Hepatic stellate cell (primary cell): ENCODE data around the gene RPSA.
"Not testable (repeated sequence)": the region's sequence is repeated elsewhere in the genome, so short reads cannot be mapped to it uniquely, and the experiment has no call there.

Experiments
- DNase-seq: peaks from one replicate; pipeline ENCODE4 v3.0.0; 2011; ENCODE audit warnings: low spot score

RPSA gene

DNA sequence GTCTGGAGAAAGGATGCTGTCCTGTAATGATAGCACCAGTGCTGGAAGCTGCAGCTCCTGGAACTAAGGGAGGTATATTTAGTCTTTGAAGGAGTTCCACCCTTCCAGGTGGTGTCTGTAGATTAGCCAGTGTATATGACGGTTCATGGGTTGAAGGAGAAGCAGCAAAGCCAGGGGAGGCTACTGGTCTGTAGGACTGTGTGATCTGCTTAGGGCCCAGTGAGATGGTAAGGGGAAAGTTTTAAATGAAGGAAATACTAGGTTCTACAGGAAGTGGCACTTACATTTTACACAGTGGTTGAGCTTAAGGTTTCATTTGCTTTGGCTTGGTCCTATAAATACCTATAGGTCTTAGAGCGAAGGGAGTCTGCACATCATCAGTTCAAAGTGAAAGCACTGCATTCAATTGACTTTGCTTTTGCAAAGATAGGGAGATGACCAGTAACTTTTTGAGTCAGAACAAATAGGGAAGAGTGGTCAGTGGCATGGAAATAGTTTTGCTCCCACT is 17.7 kb upstream of the RPSA start:
- DNase-seq = no peak

DNA sequence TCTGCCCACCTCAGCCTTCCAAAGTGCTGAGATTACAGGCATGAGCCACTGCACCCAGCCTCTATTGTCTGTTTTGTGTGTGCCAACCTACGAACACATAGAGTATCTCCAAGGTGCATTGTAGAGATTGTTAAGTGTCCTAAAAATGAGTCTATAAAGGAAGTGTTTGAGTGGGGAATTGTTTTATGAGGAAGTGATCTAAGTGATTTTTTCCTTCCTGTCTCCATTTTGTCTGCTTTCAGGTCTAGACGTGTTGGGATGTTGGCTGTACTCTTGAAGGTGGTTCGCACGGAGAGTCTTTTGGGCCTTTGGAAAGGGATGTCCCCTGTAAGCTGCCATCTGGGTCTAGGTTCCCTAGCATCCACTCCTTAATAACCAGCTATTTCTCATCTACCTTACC is 16.3 kb upstream of the RPSA start:
- no peak for DNase-seq

DNA sequence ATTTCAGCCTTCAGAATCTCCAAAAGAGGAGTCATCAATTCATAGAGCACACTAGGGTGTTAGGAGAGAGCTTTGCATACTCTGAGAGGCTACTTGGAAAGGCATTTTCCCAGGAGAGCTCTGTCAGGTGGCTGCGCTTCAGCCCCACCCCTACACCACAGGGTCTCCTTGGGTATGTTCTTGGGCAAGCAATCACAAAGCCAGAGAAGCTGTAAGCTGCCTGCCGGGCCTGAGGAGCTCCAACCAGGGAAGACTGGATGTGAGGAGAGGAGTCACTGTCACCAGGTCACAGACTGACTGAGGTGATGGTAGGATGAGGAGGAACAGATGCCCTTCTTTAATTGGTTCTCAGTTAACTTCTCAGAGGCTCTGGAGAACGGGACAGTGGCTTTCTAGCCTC is 9.8 kb upstream of the RPSA start:
- DNase-seq = no peak

DNA sequence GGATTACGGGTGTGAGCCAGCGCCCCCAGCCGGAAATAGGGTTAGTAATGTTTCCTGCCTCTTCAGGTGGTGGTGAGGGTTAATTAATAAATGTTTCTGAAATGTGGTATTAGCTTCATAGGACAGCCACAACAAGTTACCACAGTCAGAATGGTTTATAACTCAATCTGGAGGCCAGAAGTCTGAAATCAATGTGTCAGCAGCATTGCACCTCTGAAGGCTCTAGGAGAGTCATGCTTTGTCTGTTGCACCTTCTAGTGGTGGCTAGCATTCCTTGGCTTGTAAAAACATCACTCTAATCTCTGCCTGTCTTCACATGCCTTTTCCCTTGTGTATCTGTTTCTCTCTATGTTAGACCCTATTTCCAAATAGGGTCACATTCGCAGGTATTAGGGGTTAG is 7.8 kb upstream of the RPSA start:
- DNase-seq = no peak

DNA sequence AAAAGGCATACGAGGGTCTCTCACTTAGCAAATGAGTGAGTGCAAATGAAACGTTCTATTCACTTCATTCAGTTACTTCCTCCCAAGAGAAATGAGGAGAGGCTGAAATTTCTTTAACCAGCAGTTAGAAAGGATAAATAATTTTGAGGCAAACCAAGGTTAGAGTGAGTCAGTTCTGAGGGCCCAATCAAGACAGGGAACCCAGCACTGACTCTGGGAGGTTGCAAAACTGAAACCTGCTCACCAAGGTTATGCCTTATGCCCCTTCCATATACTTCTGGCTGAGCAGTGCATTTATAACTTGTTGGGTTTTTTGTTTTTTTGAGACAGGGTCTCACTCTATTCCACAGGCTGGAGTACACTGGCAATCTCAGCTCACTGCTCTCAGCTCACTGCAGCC is 4.5 kb upstream of the RPSA start:
- DNase-seq = no peak

DNA sequence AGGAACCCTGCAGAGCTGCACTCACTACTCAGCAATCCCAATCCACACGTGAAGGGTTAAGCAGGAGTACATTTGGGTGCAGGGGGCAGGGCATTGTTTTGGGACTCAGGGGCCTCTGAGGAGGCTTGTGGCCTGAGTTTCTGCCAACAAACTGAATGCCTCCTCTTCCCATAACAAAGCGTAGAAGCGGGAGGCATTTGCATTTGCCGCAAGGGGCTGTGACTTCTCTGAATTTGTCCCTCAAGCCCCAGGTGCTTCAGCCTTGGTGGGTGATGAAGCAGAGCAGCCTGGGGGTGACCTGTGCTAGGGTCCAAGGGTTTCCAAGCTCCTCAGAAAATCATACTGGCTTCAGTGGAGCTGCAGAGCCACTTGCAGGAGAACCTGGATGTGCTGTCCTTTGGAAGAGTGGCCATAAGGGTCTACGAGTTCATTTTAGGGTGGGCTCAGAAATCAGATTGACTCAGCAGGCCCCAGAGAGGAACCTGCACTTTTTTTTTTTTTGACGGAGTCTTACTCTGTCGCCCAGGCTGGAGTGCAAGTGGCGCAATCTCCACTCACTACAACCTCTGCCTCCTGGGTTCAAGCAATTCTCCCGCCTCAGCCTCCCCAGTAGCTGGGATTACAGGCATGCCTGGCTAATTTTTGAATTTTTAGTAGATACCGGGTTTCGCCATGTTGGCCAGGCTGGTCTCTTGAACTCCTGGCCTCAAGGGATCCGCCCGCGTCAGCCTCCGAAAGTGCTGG is 1.4 kb upstream of the RPSA start:
- DNase-seq = no peak

DNA sequence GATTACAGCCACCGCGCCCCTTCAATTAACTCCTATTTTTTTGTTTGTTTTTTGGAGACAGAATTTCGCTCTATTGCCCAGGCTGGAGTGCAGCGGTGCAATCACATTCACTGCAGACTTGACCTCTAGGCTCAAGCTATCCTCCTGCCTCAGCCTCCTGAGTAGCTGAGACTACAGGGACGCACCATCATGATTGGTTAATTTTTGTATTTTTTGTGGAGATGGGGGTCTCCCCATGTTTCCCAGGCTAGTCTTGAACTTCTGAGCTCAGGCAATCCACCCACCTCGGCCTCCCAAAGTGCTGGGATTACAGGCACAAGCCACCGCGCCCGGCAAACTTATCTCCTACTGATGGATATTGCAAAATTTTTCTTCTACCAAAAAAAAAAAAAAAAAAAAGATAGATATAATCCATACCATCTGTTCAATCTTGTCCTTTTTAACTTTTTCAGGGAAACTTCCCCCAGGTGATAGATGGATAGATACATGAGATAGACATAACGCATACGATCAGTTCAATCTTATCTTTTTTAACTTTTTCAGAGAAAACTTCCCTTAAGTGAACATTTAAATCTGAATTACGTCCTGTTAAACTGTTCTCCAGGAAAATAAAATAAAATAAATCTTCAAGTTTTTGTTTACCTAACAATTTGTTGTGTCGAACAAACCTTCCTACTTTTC is 693 bp upstream of the RPSA start:
- DNase-seq = no peak

DNA sequence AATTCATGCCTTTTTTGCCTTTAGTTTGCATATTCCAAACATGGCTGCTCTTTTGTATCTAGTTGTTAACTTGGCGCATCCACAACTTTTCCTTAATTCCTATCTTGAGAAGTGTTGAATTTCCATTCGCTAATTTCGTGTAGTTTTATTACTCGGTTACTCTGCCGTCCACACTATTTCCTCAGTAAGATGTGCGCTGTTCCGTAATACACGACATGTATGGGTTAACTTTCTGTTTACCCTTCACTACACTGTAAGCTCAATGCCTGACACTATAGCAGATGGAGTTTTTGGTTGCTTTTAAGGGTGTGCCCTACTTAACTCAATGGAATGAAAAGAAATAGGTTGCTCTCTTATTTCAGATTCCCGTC is 724 bp downstream of the RPSA start:
- no peak for DNase-seq

DNA sequence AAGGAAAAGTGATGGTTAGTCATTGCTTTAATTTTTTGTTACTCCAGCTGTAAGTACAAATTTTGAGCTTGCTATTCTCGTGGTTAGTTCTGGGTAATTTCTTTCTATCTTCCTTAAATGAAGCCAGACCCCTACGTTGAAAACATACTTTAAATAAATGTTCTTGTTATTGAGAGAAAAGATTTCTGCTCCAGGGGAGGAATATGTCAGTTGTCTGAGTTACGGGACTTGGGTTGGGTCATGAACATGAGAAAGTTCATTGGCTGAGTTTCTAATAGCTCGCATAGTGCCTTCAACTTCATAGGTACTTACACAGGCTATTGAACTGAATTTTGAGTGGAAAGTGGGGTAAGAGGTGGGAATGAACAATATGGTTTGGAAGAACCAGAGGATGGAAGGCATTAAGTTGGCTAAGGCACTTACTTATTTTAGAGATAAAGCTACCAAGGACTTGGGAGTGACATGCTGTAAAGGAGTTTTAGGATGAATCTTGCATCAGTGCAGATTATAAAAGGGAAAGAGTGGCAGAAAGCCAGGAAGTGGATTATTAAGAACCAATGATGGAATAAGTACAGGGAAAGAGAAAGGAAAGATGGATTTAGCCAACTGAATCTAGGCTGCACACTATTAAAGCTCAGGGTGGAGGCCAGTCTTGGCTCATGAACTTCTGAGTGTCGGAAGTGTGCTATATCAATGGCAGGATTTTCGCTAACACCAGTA is 1.4 kb downstream of the RPSA start:
- no peak for DNase-seq

DNA sequence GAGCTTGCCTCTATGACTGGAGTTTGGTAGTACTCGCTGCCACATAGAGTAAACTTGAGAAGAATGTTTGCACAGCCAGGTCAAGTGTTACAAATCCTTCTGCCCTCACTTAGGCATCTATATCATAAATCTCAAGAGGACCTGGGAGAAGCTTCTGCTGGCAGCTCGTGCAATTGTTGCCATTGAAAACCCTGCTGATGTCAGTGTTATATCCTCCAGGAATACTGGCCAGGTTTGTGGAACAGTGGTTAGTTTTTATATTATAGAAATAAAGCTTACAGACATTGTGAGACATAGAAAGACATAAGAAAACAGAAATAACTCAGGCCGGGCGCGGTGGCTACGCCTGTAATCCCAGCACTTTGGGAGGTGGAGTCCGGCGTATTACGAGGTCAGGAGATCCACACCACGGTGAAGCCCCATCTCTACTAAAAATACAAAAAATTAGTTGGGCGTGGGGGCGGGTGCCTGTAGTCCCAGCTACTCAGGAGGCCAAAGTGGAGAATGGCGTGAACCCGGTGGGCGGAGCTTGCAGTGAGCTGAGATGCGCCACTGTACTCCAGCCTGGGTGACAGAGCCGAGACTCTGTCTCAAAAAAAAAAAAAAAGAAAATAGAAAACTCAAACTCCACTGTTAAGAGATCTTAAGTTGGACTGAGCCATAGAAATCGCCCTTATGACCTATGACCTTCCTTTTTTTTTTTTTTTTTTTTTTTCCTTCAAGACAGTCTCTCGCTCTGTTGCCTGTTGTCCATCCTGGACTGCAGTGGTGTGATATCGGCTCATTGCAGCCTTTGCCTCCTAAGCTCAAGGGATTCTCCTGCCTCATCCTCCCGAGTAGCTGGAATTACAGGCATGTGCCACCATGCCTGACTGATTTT is 2.2 kb downstream of the RPSA start:
- DNase-seq = no peak

DNA sequence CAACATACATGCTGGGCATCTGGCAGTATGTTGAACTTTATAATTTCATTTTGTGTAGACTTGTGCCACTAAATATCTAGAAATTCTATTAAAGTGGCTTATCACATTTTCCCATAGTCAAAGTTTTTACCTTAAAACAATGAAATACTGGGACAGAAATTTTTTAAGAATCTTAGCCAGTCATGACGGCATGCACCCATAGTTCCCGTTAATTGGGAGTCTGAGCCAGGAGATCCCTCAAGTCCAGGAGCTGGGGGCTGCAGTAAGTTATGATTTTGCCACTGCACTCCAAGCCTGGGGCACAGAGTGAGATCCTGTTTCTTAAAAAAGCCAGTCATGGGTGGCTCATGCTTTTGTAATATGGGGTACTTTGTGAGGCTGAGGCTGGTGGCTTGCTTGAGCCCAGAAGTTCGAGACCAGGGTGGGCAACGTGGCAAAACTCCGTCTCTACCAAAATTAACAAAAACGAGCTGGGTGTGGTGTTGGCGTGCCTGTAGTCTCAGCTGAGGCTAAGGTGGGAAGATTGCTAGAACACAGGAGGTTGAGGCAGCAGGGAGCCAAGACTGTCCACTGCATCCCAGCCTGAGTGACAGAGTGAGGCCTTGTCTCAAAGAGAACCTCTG is 3.1 kb downstream of the RPSA start:
- DNase-seq = no peak

DNA sequence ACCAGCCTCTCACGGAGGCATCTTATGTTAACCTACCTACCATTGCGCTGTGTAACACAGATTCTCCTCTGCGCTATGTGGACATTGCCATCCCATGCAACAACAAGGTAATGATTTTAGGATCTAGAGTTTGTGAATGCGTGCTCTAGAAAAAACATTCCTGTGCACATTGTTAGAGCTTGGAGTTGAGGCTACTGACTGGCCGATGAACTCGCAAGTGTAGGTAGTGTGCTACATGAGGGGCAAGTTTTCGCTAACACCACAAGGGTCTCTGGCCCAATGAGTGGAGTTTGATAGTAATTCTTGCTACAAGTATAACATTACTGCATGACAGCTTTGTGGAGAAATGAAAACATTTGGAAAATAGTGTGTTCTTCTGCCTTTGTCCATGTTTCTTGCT is 4.4 kb downstream of the RPSA start:
- no peak for DNase-seq

DNA sequence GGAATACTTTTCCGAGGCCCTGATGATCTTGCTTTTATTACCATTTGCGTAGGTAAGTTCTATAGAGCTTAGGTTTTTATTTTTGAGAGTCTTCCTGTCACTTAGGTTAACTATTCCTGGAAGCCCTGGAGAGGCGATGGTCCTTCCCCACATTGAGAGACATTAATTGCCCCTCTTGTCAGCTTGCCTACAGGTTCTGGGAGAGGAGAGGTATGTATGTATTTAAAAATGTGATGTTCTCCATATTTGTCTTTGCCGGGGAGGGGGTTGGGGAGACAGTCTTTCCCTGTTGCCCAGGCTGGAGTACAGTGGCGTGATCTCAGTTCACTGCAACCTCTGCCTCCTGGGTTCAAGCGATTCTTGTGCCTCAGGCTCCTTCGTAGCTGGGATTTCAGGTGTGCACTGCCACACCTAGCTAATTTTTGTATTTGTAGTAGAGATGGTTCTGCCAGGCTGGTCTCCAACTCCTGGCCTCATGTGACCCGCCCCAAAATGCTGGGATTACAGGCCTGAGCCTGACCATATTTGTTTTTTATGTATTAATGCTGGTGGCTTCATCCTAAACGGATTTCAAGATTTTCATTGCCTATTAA is 6.2 kb downstream of the RPSA start:
- no peak for DNase-seq

DNA sequence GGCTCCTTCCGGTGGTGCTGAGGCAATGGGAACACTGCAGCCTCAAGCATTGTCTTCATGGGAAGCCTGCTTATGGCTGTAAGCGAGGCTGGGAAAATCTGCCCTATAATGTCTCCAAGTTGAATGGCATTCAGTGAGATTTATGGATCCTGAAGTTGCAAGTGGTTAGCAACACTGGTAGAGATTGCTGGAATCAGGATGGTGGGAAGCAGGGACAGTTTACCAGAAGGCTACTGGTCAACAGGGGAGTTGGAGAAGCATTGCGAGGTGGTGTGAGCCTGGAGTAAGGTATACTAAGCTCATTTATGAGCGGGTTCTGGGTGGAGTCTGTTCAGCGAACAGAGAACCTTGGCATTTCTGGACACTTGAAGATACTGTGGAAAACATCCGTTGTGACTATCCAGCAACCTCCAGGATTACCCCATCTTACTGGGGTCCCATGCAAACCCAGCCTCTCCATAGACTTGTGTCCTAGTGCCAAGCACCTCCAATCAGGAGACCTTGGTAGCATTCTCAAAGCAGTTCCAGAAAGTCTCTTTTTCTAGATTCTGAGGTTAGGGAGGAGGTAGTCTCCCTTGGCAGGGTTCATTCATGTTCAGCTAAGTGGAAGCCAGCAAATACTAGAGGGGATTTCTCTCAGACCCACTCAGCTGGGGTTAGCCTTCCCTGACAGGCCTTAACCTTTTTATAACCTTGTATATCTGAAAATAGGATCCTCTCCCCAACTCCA is 7.3 kb downstream of the RPSA start:
- DNase-seq = no peak

DNA sequence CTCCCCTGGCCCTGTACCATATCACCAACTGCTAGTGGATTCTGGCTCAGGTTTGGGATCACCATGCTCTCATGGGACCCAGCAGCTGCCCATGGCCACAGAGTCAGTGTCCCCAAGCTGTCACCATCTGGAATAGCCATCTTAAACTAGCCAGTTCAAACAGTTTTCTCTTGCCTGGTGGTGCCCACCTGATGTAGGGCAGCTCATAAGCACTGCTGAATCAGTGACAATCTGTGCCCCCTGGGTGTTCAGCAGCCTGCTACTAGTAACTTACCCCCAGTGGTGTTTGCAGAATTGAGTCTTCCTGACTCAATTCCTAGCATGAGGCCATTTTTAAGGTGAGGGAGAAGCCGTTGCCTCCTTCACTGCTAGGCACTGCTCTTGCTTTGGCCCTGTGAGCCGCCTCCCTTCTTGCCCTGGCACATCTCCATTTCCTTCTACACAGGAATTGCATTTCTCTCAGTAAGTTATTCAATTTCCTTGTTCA is 7.9 kb downstream of the RPSA start:
- no peak for DNase-seq

DNA sequence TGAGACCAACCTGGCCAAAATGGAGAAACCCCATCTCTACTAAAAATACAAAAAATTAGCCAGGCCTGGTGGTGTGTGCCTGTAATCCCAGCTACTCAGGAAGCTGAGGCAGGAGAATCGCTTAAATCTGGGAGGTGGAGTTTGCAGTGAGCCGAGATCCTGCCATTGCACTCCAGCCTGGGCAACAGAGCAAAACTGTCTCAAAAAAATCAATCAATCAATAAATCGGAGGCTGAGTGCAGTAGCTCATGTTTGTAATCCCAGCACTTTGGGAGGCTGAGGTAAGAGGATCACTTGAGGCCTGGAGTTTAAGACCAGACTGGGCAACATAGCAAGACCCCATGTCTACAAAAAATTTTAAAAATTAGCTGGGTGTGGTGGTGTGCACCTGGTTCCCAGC is 8.8 kb downstream of the RPSA start:
- DNase-seq = not testable (repeated sequence)

DNA sequence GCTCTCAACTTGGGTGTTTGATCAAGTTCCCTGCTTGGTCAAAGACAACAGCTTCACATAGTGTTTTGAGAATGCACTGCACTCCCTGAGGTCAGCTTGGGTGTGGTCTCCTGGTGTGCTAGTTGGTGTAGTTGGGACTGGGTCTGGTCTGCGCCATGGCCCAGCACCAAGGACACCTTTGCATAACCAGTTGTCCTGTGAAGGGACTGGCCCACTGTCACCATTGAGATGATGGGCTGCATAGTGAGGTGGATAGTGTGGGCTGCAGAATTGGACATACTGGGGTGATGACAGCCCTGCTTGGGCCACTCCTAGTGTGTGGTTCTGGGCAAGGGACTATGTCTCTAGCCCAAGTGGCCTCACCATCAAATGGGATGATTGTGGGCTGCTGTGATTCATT is 9.5 kb downstream of the RPSA start:
- DNase-seq = no peak

DNA sequence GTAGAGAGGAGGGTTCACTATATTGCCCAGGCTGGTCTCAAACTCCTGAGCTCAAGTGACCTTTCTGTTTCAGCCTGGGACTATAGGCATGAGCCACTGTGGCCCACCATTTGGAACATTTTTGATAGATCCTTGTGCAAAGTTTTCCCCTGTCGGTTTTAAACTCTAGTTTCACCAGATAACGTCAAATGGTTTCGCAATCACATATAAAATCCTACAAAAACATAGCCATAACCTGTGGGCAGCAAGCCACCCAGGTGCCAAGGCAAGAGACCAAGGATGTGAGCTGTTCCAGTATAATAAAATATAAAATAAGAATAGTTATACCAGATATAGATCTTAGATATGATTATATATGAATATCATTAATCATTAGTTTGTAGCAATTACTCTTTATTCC is 10.5 kb downstream of the RPSA start:
- DNase-seq = not testable (repeated sequence)

DNA sequence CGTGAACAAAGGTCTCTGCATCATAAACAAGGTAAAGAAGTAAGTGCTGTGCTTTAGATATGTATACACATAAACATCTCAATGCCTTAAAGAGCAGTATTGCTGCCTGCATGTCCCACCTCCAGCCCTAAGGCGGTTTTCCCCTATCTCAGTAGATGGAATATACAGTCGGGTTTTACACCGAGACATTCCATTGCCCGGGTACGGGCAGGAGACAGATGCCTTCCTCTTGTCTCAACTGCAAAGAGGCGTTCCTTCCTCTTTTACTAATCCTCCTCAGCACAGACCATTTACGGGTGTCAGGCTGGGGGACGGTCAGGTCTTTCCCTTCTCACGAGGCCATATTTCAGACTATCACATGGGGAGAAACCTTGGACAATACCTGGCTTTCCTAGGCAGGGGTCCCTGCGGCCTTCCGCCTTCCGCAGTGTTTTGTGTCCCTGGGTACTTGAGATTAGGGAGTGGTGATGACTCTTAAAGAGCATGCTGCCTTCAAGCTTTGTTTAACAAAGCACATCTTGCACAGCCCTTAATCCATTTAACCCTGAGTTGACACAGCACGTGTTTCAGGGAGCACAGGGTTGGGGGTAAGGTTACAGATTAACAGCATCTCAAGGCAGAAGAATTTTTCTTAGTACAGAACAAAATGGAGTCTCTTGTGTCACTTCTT is 12.2 kb downstream of the RPSA start:
- DNase-seq = not testable (repeated sequence)
